SK-N-SH (cell line): ENCODE data around the gene RRP15. TPM values are rescaled to one million over a fixed set of nuclear protein-coding genes. Genes with fewer than 3 reads are reported as not detected.
A peak's percentile ranks its signal among the peaks of the same experiment; 100 is the strongest.

Experiments used
- CTCF ChIA-PET: fragments of 300-600, 350-600 bp; formaldehyde crosslinking; extraction: SDS; loops from one replicate; lab custom pipeline; 2021; lab: Yijun Ruan, JAX
- POLR2A ChIA-PET: fragments of 350-600 bp; sonication (Branson Sonifier 250); formaldehyde crosslinking; extraction: SDS; loops from one replicate; lab custom pipeline; 2020; ENCODE audit warnings: antibody characterized with exemption, inconsistent platforms; lab: Yijun Ruan, JAX
- DNase-seq: peaks from one replicate; pipeline ENCODE4 v3.0.0; 2012
- H2AFZ ChIP-seq: fragments of 200-600 bp; sonication (generic); 2 replicates; pipeline ENCODE4 v1.8.1; 2016; ENCODE audit warnings: antibody characterized with exemption, mild to moderate bottlenecking, low read depth
- H3F3A ChIP-seq: fragments of 200-600 bp; sonication (generic); replicated peaks from 2 replicates; pipeline ENCODE3; 2016; ENCODE audit warnings: antibody characterized with exemption, mild to moderate bottlenecking; ENCODE audit not compliant: insufficient read depth
- H3K27ac ChIP-seq, 2 experiments: fragments of 200-500 bp in 1 of 2; fragments of 200-600 bp in 1 of 2; sonication (Bioruptor generic) in 1 of 2; sonication (generic), shearing (Covaris generic) in 1 of 2; 2 replicates each; pipeline versions ENCODE4 v1.5.1 to v1.6.1; 2014 to 2016; ENCODE audit warnings: low read depth in 2 of 2, inconsistent platforms in 1 of 2, low read length in 1 of 2, mild to moderate bottlenecking in 1 of 2, mixed read lengths in 1 of 2
- H3K27me3 ChIP-seq: fragments of 200-600 bp; sonication (generic), shearing (Covaris generic); 2 replicates; pipeline ENCODE4 v1.6.1; 2016; ENCODE audit warnings: mixed run types; ENCODE audit not compliant: insufficient read depth
- H3K36me3 ChIP-seq, 2 experiments: fragments of 200-500 bp in 1 of 2; fragments of 200-600 bp in 1 of 2; sonication (Bioruptor generic) in 1 of 2; sonication (generic) in 1 of 2; replicated peaks in 1 of 2; 2 replicates each; pipeline versions ENCODE3 to v1.5.1; 2014 to 2016; ENCODE audit warnings: low read length in 1 of 2, mild to moderate bottlenecking in 1 of 2; ENCODE audit not compliant: insufficient read depth in 2 of 2, control insufficient read depth in 1 of 2
- H3K4me1 ChIP-seq, 2 experiments: fragments of 200-500 bp in 1 of 2; fragments of 200-600 bp in 1 of 2; sonication (Bioruptor generic) in 1 of 2; sonication (generic), shearing (Covaris generic) in 1 of 2; 2 replicates each; pipeline versions ENCODE4 v1.5.1 to v1.6.1; 2014 to 2016; ENCODE audit warnings: low read depth in 1 of 2, low read length in 1 of 2, mixed run types in 1 of 2; ENCODE audit not compliant: insufficient read depth in 2 of 2, control insufficient read depth in 1 of 2
- H3K4me2 ChIP-seq: fragments of 200-600 bp; sonication (generic), shearing (Covaris generic); 2 replicates; pipeline ENCODE4 v1.6.1; 2017; ENCODE audit warnings: mixed run types
- H3K4me3 ChIP-seq, 2 experiments: fragments of 200-500 bp in 1 of 2; fragments of 200-600 bp in 1 of 2; sonication (Bioruptor generic) in 1 of 2; sonication (generic), shearing (Covaris generic) in 1 of 2; 2 replicates each; pipeline versions ENCODE4 v1.5.1 to v1.8.1; 2014 to 2016; ENCODE audit warnings: low read depth in 2 of 2, inconsistent platforms in 1 of 2, low read length in 1 of 2, mild to moderate bottlenecking in 1 of 2, mixed read lengths in 1 of 2, moderate library complexity in 1 of 2
- H3K79me2 ChIP-seq: fragments of 200-600 bp; sonication (generic); 2 replicates; pipeline ENCODE4 v1.8.1; 2017; ENCODE audit warnings: mild to moderate bottlenecking; ENCODE audit not compliant: insufficient read depth
- H3K9ac ChIP-seq: fragments of 200-600 bp; sonication (generic); 2 replicates; pipeline ENCODE4 v1.6.1; 2017; ENCODE audit warnings: mixed run types
- H3K9me2 ChIP-seq: fragments of 200-600 bp; sonication (generic); 2 replicates; pipeline ENCODE4 v1.6.1; 2017; ENCODE audit warnings: mixed run types
- H3K9me3 ChIP-seq: fragments of 200-600 bp; sonication (generic); 2 replicates; pipeline ENCODE4 v1.6.1; 2017; ENCODE audit warnings: mixed run types, mild to moderate bottlenecking, moderate library complexity
- H4K20me1 ChIP-seq: fragments of 200-600 bp; sonication (generic); 2 replicates; pipeline ENCODE4 v1.6.1; 2017; ENCODE audit warnings: mild to moderate bottlenecking, mixed run types; ENCODE audit not compliant: insufficient read depth
- CHD2 ChIP-seq: fragments of 150-350 bp; IDR thresholded peaks from 2 replicates; pipeline ENCODE4 v1.6.1; 2018; ENCODE audit warnings: low read length; ENCODE audit not compliant: partially characterized antibody
- FOXJ3 ChIP-seq: sonication (generic); formaldehyde crosslinking; IDR thresholded peaks from 2 replicates; pipeline ENCODE4 v1.5.1; 2020; ENCODE audit warnings: mild to moderate bottlenecking, missing genetic modification reagents
- GATA2 ChIP-seq: sonication (generic); formaldehyde crosslinking; IDR thresholded peaks from 2 replicates; pipeline ENCODE4 v1.5.0; 2020; ENCODE audit warnings: mild to moderate bottlenecking, missing genetic modification reagents
- JUND ChIP-seq: IDR thresholded peaks from 2 replicates; pipeline ENCODE4 v1.4.0; 2012
- MEF2A ChIP-seq: IDR thresholded peaks from 2 replicates; pipeline ENCODE4 v1.4.0; 2012; ENCODE audit warnings: low read depth, borderline replicate concordance
- MXI1 ChIP-seq: IDR thresholded peaks from 2 replicates; pipeline ENCODE4 v1.6.1; 2012; ENCODE audit warnings: mild to moderate bottlenecking, low read depth, low read length, improper control_type of control experiment
- NFIC ChIP-seq: IDR thresholded peaks from 2 replicates; pipeline ENCODE4 v1.4.0; 2012; ENCODE audit warnings: borderline replicate concordance
- POLR2AphosphoS5 ChIP-seq: IDR thresholded peaks from 2 replicates; pipeline ENCODE4 v1.6.1; 2012; ENCODE audit warnings: low read depth, low read length
- SIN3A ChIP-seq: IDR thresholded peaks from 2 replicates; pipeline ENCODE4 v1.6.1; 2012; ENCODE audit warnings: low read depth, mild to moderate bottlenecking, low read length, moderate library complexity, borderline replicate concordance
- SMC3 ChIP-seq: IDR thresholded peaks from 2 replicates; pipeline ENCODE4 v1.6.1; 2012; ENCODE audit warnings: low read depth, low read length, improper control_type of control experiment
- TAF1 ChIP-seq: IDR thresholded peaks from 2 replicates; pipeline ENCODE4 v1.6.1; 2012; ENCODE audit warnings: low read depth, mild to moderate bottlenecking, low read length, moderate library complexity, borderline replicate concordance
- TCF12 ChIP-seq: IDR thresholded peaks from 2 replicates; pipeline ENCODE4 v1.4.0; 2012
- YY1 ChIP-seq: IDR thresholded peaks from 2 replicates; pipeline ENCODE4 v1.4.0; 2012; ENCODE audit warnings: low read depth, mild to moderate bottlenecking
- WGBS: methylation state at CpG from one replicate; pipeline ENCODE4 v1.1.6; 2017; ENCODE audit warnings: low lambda C conversion rate; 5-methylcytosine and 5-hydroxymethylcytosine counted together
- polyA plus RNA-seq, 3 experiments: library from polyadenylated mRNA; depleted of rRNA; stranded (reverse); fragments of >200 nt; gene quantifications; 2 replicates each; pipeline ENCODE4 v1.2.3, GENCODE V29; 2012
- TF ChIP-seq, protein P1 (sequence below): fragments of 200-600 bp; sonication (generic); IDR thresholded peaks from 2 replicates; pipeline ENCODE4 v1.6.1; 2017; ENCODE audit warnings: antibody characterized with exemption, mild to moderate bottlenecking, moderate library complexity
- TF ChIP-seq, protein P2 (sequence below): IDR thresholded peaks from 2 replicates; pipeline ENCODE4 v1.4.0; 2012; ENCODE audit warnings: low read depth
- TF ChIP-seq, protein P3 (sequence below): IDR thresholded peaks from 2 replicates; pipeline ENCODE4 v1.4.0; 2012; ENCODE audit warnings: low read depth, borderline replicate concordance
- TF ChIP-seq, protein P4 (sequence below): fragments of 150-350 bp; IDR thresholded peaks from 2 replicates; pipeline ENCODE4 v1.6.1; 2017; ENCODE audit warnings: antibody characterized with exemption, low read length, low read depth, borderline replicate concordance

The RRP15 gene
- polyA plus RNA-seq, 1 of the 3 experiments (the other 2 are of a cell fraction) = 2.1 TPM

DNA sequence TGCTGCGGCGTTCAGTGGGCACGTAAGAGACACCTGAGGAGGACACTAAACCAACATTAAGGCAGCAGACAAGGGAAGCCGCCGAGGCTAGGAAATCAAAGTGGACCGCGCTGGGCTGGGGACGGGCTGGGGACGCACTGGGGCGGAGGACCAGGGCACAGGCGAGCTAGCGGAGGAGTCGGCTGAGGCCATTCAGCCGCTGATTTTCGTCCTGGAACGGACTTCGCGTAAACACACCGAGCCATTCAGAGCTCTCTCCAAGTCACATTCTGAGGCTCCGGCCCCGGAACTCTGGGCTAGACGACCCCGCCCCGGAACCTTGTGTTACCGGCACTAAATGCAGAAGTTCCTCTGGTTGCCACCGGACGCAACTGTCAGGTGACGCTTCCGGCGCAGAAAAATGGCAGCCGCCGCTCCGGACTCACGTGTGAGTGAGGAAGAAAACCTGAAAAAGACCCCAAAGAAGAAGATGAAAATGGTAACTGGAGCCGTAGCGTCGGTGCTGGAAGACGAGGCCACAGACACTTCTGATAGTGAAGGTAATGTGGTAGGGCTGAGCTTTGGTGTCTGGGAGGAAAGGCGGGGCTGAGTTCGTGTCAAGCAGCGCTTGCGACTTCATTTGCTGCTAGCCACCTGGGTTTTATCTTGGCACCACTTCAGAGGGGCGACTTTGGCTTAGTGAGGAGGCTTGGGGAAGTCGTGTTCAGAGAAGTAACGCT lies at the start of gene RRP15 (continued):
- TF ChIP-seq, protein P1, sequence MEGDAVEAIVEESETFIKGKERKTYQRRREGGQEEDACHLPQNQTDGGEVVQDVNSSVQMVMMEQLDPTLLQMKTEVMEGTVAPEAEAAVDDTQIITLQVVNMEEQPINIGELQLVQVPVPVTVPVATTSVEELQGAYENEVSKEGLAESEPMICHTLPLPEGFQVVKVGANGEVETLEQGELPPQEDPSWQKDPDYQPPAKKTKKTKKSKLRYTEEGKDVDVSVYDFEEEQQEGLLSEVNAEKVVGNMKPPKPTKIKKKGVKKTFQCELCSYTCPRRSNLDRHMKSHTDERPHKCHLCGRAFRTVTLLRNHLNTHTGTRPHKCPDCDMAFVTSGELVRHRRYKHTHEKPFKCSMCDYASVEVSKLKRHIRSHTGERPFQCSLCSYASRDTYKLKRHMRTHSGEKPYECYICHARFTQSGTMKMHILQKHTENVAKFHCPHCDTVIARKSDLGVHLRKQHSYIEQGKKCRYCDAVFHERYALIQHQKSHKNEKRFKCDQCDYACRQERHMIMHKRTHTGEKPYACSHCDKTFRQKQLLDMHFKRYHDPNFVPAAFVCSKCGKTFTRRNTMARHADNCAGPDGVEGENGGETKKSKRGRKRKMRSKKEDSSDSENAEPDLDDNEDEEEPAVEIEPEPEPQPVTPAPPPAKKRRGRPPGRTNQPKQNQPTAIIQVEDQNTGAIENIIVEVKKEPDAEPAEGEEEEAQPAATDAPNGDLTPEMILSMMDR = no peak
- TF ChIP-seq SMC3 (no peak), TCF12 (peak; percentile 50; the same call in 1 of the 2 replicates), MXI1 (peak; percentile 100), SIN3A (peak; percentile 99), POLR2AphosphoS5 (peak; percentile 94)
- TF ChIP-seq, protein P2, sequence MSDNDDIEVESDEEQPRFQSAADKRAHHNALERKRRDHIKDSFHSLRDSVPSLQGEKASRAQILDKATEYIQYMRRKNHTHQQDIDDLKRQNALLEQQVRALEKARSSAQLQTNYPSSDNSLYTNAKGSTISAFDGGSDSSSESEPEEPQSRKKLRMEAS = peak; percentile 100
- TF ChIP-seq, protein P3, sequence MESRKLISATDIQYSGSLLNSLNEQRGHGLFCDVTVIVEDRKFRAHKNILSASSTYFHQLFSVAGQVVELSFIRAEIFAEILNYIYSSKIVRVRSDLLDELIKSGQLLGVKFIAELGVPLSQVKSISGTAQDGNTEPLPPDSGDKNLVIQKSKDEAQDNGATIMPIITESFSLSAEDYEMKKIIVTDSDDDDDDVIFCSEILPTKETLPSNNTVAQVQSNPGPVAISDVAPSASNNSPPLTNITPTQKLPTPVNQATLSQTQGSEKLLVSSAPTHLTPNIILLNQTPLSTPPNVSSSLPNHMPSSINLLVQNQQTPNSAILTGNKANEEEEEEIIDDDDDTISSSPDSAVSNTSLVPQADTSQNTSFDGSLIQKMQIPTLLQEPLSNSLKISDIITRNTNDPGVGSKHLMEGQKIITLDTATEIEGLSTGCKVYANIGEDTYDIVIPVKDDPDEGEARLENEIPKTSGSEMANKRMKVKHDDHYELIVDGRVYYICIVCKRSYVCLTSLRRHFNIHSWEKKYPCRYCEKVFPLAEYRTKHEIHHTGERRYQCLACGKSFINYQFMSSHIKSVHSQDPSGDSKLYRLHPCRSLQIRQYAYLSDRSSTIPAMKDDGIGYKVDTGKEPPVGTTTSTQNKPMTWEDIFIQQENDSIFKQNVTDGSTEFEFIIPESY = no peak

DNA sequence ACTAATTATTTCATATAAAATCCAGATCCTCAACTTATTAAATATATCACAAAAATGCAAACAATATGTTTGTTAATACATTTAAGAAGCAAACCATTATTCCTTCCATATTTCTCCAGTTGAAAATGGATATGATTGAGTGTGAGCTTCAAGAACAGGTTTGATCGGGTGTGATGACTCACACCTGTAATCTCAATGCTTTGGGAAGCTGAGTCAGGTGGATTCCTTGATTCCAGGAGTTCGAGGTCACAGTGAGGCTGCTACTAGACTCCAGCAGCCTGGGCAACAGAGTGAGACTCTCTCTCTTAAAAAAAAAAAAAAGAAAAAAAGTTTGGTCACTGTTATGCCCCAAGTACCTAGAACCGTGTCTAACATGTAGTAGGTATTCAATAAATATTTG lies 42.9 kb upstream of the RRP15 start:
- no peak overlapping the region for H3K27ac ChIP-seq
- H3K9me3 ChIP-seq = no peaks in the 10 kb centered on the region
- ChIA-PET CTCF (no interaction called here), POLR2A (no interaction called here)
- H3K4me2 ChIP-seq = no peak overlapping the region
- H3K4me3 ChIP-seq = no peak overlapping the region
- no peaks in the 10 kb centered on the region for H3K27me3 ChIP-seq
- no peak for TF ChIP-seq CHD2
- no peak for TF ChIP-seq GATA2 (CRISPR knock-in tag)
- TF ChIP-seq SIN3A = no peak
- TF ChIP-seq, protein P4, sequence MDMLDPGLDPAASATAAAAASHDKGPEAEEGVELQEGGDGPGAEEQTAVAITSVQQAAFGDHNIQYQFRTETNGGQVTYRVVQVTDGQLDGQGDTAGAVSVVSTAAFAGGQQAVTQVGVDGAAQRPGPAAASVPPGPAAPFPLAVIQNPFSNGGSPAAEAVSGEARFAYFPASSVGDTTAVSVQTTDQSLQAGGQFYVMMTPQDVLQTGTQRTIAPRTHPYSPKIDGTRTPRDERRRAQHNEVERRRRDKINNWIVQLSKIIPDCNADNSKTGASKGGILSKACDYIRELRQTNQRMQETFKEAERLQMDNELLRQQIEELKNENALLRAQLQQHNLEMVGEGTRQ = no peak
- TF ChIP-seq MEF2A = no peak
- TF ChIP-seq TAF1 = no peak
- no peak for TF ChIP-seq YY1
- TF ChIP-seq JUND = no peak
- no peak for TF ChIP-seq NFIC
- no peak for TF ChIP-seq MXI1
- TF ChIP-seq FOXJ3 (CRISPR knock-in tag) = no peak
- TF ChIP-seq, protein P3 = no peak
- no peaks in the 10 kb centered on the region for H3K9me2 ChIP-seq
- H3K79me2 ChIP-seq = no peaks in the 10 kb centered on the region
- H2AFZ ChIP-seq = no peak overlapping the region
- no peak for DNase-seq
- 60% methylated on average over 3 of the region's 3 CpGs for WGBS
- H4K20me1 ChIP-seq = no peaks in the 10 kb centered on the region
- no peaks in the 10 kb centered on the region for H3K36me3 ChIP-seq
- H3K4me1 ChIP-seq = no peaks in the 10 kb centered on the region
- no peaks in the 10 kb centered on the region for H3F3A ChIP-seq
- H3K9ac ChIP-seq = no peak overlapping the region
